Measurements from ENCODE around the gene LYSMD1.

LYSMD1 gene

GRCh38 chr1:151175041-151175741, 9.5 kb upstream of the LYSMD1 start:
- DNase-seq = peak; percentile 50 to 77

- no peak for DNase-seq
Observed at GRCh38 chr1:151171190-151171589, 5.5 kb upstream of the LYSMD1 start.

GRCh38 chr1:151167116-151167515, 1.4 kb upstream of the LYSMD1 start:
- no peak for DNase-seq

- DNase-seq = no peak
Observed at GRCh38 chr1:151166505-151166956, 829 bp upstream of the LYSMD1 start.

- peak; percentile 49 to 52 for DNase-seq
Observed at GRCh38 chr1:151165281-151165737, 393 bp downstream of the LYSMD1 start.

- DNase-seq = no peak
Observed at GRCh38 chr1:151164732-151165280, 896 bp downstream of the LYSMD1 start.

GRCh38 chr1:151159373-151159772, 6.3 kb downstream of the LYSMD1 start:
- DNase-seq = no peak

GRCh38 chr1:151158751-151159251, 6.9 kb downstream of the LYSMD1 start:
- DNase-seq = no peak

GRCh38 chr1:151158326-151158725, 7.4 kb downstream of the LYSMD1 start:
- no peak for DNase-seq

- no peak for DNase-seq
Observed at GRCh38 chr1:151157067-151157531, 8.6 kb downstream of the LYSMD1 start.

- DNase-seq = peak; percentile 3 to 17
Observed at GRCh38 chr1:151156515-151156819, 9.2 kb downstream of the LYSMD1 start, which contains the start of gene TNFAIP8L2. Gene TNFAIP8L2, plus strand, starts transcription at chr1:151156649. Its CDS starts 2,049 bp downstream, at chr1:151158698.

- DNase-seq = no peak
Observed at GRCh38 chr1:151147665-151148064, 18.0 kb downstream of the LYSMD1 start.

- DNase-seq = no peak
Observed at GRCh38 chr1:151147132-151147503, 18.6 kb downstream of the LYSMD1 start.

GRCh38 chr1:151146412-151147131, 19.1 kb downstream of the LYSMD1 start, which contains the start of gene SEMA6C:
Gene SEMA6C, minus strand, starts transcription at chr1:151146631. Its CDS starts 4,010 bp downstream, at chr1:151142621.
- DNase-seq = peak; percentile 95 to 96

- DNase-seq = no peak
Observed at GRCh38 chr1:151146072-151146411, 19.7 kb downstream of the LYSMD1 start.

- DNase-seq = no peak
Observed at GRCh38 chr1:151145304-151146071, 20.2 kb downstream of the LYSMD1 start.

- no peak for DNase-seq
Observed at GRCh38 chr1:151144474-151145303, 21.0 kb downstream of the LYSMD1 start.

GRCh38 chr1:151143986-151144385, 21.7 kb downstream of the LYSMD1 start:
- DNase-seq = no peak

- DNase-seq = no peak
Observed at GRCh38 chr1:151143057-151143435, 22.7 kb downstream of the LYSMD1 start.

GRCh38 chr1:151142411-151143056, 23.2 kb downstream of the LYSMD1 start:
- DNase-seq = no peak

GRCh38 chr1:151137789-151138188, 27.9 kb downstream of the LYSMD1 start:
- no peak for DNase-seq

Measured in hippocampal formation (tissue), 2 donors.